K562 (cell line): ENCODE results near the gene GRXCR2. TPM values are rescaled to one million over a fixed set of nuclear protein-coding genes. Genes with fewer than 3 reads are reported as not detected.

Source experiments
- ARID1B ChIP-seq: fragments of 450-650 bp; IDR thresholded peaks from 2 replicates; pipeline ENCODE4 v1.6.1; 2016; ENCODE audit warnings: antibody characterized with exemption, mild to moderate bottlenecking, inconsistent platforms
- ARNT ChIP-seq, 2 experiments: fragments of 450-650 bp; IDR thresholded peaks; 2 replicates each; pipeline ENCODE4 v1.6.1; 2016; ENCODE audit warnings: mild to moderate bottlenecking in 1 of 2
- C11orf30 ChIP-seq: fragments of 450-650 bp; IDR thresholded peaks from 2 replicates; pipeline ENCODE4 v1.6.1; 2016; ENCODE audit warnings: low read depth, mild to moderate bottlenecking
- DMBX1 ChIP-seq: fragments of 250-450 bp; sonication (Bioruptor Pico); IDR thresholded peaks from 2 replicates; pipeline ENCODE4 v1.8.0; 2022; ENCODE audit warnings: inconsistent platforms, mild to moderate bottlenecking, moderate library complexity, borderline replicate concordance
- HDAC3 ChIP-seq: fragments of 450-650 bp; IDR thresholded peaks from 2 replicates; pipeline ENCODE4 v1.6.1; 2018; ENCODE audit warnings: borderline replicate concordance, mild to moderate bottlenecking, moderate library complexity; ENCODE audit not compliant: partially characterized antibody
- KLF1 ChIP-seq: fragments of 450-650 bp; IDR thresholded peaks from 2 replicates; pipeline ENCODE4 v1.6.1; 2016; ENCODE audit warnings: missing genetic modification characterization, missing compliant biosample characterization
- KLF6 ChIP-seq: fragments of 250-450 bp; sonication (Bioruptor Pico); IDR thresholded peaks from 2 replicates; pipeline ENCODE4 v1.4.0; 2020; ENCODE audit warnings: mild to moderate bottlenecking, moderate library complexity, borderline replicate concordance
- MEIS2 ChIP-seq: fragments of 450-650 bp; IDR thresholded peaks from 2 replicates; pipeline ENCODE4 v1.6.1; 2014; ENCODE audit warnings: mild to moderate bottlenecking; ENCODE audit not compliant: partially characterized antibody
- NCOA1 ChIP-seq: fragments of 450-650 bp; IDR thresholded peaks from 2 replicates; pipeline ENCODE4 v1.6.1; 2016; ENCODE audit warnings: low read depth
- NCOA4 ChIP-seq: fragments of 450-650 bp; IDR thresholded peaks from 2 replicates; pipeline ENCODE4 v1.6.1; 2018; ENCODE audit warnings: mild to moderate bottlenecking; ENCODE audit not compliant: partially characterized antibody
- NFXL1 ChIP-seq: fragments of 450-650 bp; formaldehyde crosslinking; IDR thresholded peaks from 2 replicates; pipeline ENCODE4 v1.4.0; 2021; ENCODE audit warnings: mild to moderate bottlenecking
- SMARCA4 ChIP-seq: fragments of 450-650 bp; IDR thresholded peaks from 2 replicates; pipeline ENCODE4 v1.6.1; 2016
- SMARCE1 ChIP-seq: fragments of 450-650 bp; IDR thresholded peaks from 2 replicates; pipeline ENCODE4 v1.7.1; 2016; ENCODE audit warnings: mild to moderate bottlenecking
- TBP ChIP-seq: optimal IDR thresholded peaks from 2 replicates; pipeline ENCODE3; 2011; ENCODE audit warnings: low read depth, low read length, improper control_type of control experiment
- ZMIZ1 ChIP-seq, 2 experiments: fragments of 150-350 bp in 1 of 2; IDR thresholded peaks; 2 replicates each; pipeline ENCODE4 v1.6.1; 2012 to 2016; ENCODE audit warnings: low read depth in 2 of 2, low read length in 2 of 2, mild to moderate bottlenecking in 1 of 2, moderate library complexity in 1 of 2
- polyA plus RNA-seq, 8 experiments: library from polyadenylated mRNA; depleted of rRNA in 4 of 8; stranded (reverse) in 5 of 8; unstranded in 3 of 8; fragments of >200 nt; fragmentation: Nextera tagmentation in 2 of 8; fragmentation: Illumina TruSeq in 1 of 8; extraction: Ambion mirVana in 2 of 8; extraction: Trizol in 1 of 8; gene quantifications; 2 replicates each; pipeline versions ENCODE4 v1.2.1 to v1.2.3, GENCODE V29; 2011 to 2014; ENCODE audit warnings: inconsistent platforms in 1 of 8, missing spikeins in 1 of 8
- total RNA-seq, 7 experiments: library from RNA; depleted of rRNA in 6 of 7; stranded (reverse); fragments of >200 nt in 6 of 7; fragmentation: Illumina TruSeq in 2 of 7; extraction: Trizol in 2 of 7; gene quantifications; 2 replicates each; pipeline versions ENCODE4 v1.2.1 to v1.2.3, GENCODE V29; 2011 to 2021; ENCODE audit warnings: low replicate concordance in 1 of 7
- TF ChIP-seq, protein P1 (sequence below): sonication (generic); formaldehyde crosslinking; IDR thresholded peaks from 2 replicates; pipeline ENCODE4 v1.8.1; 2023; ENCODE audit warnings: missing genetic modification reagents, mild to moderate bottlenecking, borderline replicate concordance
- TF ChIP-seq, protein P2 (sequence below), 2 experiments: fragments of 250-450 bp in 1 of 2; fragments of 450-650 bp in 1 of 2; sonication (Bioruptor Pico) in 1 of 2; IDR thresholded peaks; 2 replicates each; pipeline versions ENCODE4 v1.6.1 to v1.8.0; 2016 to 2021; ENCODE audit warnings: mild to moderate bottlenecking in 2 of 2, moderate library complexity in 2 of 2, missing compliant biosample characterization in 1 of 2, missing genetic modification characterization in 1 of 2

The GRXCR2 gene
- total and polyA plus RNA-seq, 9 of the 15 experiments (the other 6 are each of a cell fraction or from before 2014, with no cell fraction given), result not detected

- TF ChIP-seq, protein P1, sequence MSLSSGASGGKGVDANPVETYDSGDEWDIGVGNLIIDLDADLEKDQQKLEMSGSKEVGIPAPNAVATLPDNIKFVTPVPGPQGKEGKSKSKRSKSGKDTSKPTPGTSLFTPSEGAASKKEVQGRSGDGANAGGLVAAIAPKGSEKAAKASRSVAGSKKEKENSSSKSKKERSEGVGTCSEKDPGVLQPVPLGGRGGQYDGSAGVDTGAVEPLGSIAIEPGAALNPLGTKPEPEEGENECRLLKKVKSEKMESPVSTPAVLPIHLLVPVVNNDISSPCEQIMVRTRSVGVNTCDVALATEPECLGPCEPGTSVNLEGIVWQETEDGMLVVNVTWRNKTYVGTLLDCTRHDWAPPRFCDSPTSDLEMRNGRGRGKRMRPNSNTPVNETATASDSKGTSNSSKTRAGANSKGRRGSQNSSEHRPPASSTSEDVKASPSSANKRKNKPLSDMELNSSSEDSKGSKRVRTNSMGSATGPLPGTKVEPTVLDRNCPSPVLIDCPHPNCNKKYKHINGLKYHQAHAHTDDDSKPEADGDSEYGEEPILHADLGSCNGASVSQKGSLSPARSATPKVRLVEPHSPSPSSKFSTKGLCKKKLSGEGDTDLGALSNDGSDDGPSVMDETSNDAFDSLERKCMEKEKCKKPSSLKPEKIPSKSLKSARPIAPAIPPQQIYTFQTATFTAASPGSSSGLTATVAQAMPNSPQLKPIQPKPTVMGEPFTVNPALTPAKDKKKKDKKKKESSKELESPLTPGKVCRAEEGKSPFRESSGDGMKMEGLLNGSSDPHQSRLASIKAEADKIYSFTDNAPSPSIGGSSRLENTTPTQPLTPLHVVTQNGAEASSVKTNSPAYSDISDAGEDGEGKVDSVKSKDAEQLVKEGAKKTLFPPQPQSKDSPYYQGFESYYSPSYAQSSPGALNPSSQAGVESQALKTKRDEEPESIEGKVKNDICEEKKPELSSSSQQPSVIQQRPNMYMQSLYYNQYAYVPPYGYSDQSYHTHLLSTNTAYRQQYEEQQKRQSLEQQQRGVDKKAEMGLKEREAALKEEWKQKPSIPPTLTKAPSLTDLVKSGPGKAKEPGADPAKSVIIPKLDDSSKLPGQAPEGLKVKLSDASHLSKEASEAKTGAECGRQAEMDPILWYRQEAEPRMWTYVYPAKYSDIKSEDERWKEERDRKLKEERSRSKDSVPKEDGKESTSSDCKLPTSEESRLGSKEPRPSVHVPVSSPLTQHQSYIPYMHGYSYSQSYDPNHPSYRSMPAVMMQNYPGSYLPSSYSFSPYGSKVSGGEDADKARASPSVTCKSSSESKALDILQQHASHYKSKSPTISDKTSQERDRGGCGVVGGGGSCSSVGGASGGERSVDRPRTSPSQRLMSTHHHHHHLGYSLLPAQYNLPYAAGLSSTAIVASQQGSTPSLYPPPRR (CRISPR knock-in tag), result no peak
- TF ChIP-seq, protein P2, sequence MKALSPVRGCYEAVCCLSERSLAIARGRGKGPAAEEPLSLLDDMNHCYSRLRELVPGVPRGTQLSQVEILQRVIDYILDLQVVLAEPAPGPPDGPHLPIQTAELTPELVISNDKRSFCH (CRISPR knock-in tag; IDR thresholded peaks at IDR 0.05), result no peak
- TF ChIP-seq, protein P2 (tag; IDR thresholded peaks at IDR 0.05), result peak; percentile 91
- TF ChIP-seq MEIS2 (peak; percentile 80), DMBX1 (peak; percentile 91), ARNT (IDR thresholded peaks at IDR 0.05) (peak; percentile 68 to 97), TBP (peak; percentile 73), KLF6 (CRISPR knock-in tag) (no peak), KLF1 (tag) (peak; percentile 35; the same call in 1 of the 2 replicates), NFXL1 (CRISPR knock-in tag) (no peak), C11orf30 (peak; percentile 82), SMARCE1 (peak; percentile 100), ARID1B (peak; percentile 99), ZMIZ1 (IDR thresholded peaks at IDR 0.05; ENCODE audit: low read depth in 2 of 2, low read length in 2 of 2) (peak in 1 of 2 experiments; percentile 93; a peak in 2 of 4 replicates), NCOA1 (peak; percentile 93), HDAC3 (peak; percentile 73), NCOA4 (no peak), SMARCA4 (peak; percentile 100)
Observed at GRCh38 chr5:145854651-145855258, 18.1 kb downstream of the GRXCR2 start (continued).
